Kidney (tissue), 14 donors: ENCODE results near the gene KMT2E. TPM values are rescaled to one million over a fixed set of nuclear protein-coding genes. Genes with fewer than 3 reads are reported as not detected.

Experiments used
- DNase-seq, 5 donors: peaks; one replicate each; pipeline ENCODE4 v3.0.0-alpha.2; 2013 to 2020
- FAIRE-seq: peaks from 2 replicates; lab custom pipeline; 2012; peaks lifted over from hg19 to GRCh38; lab: Jason Lieb, UNC
- H3K27ac ChIP-seq, 2 donors: one replicate each; pipeline ENCODE4 v1.7.0; 2013; ENCODE audit warnings: low read depth in 2 of 2, low read length in 2 of 2, inconsistent platforms in 1 of 2
- H3K27me3 ChIP-seq: one replicate; pipeline ENCODE4 v1.7.1; 2013; ENCODE audit warnings: low read length, inconsistent platforms; ENCODE audit not compliant: control insufficient read depth, insufficient read depth
- H3K36me3 ChIP-seq, 3 donors: one replicate each; pipeline versions ENCODE4 v1.7.0 to v1.7.1; 2013; ENCODE audit warnings: low read length in 3 of 3, control low read depth in 1 of 3, inconsistent platforms in 1 of 3; ENCODE audit not compliant: insufficient read depth in 3 of 3, control insufficient read depth in 2 of 3
- H3K4me1 ChIP-seq, 3 donors: one replicate each; pipeline versions ENCODE4 v1.7.0 to v1.7.1; 2013; ENCODE audit warnings: low read length in 3 of 3, inconsistent platforms in 1 of 3, low read depth in 1 of 3; ENCODE audit not compliant: control insufficient read depth in 2 of 3, insufficient read depth in 2 of 3
- H3K4me3 ChIP-seq, 3 donors: one replicate each; pipeline versions ENCODE4 v1.7.0 to v1.8.1; 2013; ENCODE audit warnings: low read length in 3 of 3, control low read depth in 1 of 3, inconsistent platforms in 1 of 3
- H3K9ac ChIP-seq, 3 donors: one replicate each; pipeline versions ENCODE4 v1.7.0 to v1.7.1; 2013; ENCODE audit warnings: low read length in 3 of 3, control low read depth in 1 of 3, inconsistent platforms in 1 of 3
- H3K9me3 ChIP-seq, 3 donors: one replicate each; pipeline versions ENCODE4 v1.7.0 to v1.7.1; 2013; ENCODE audit warnings: low read length in 3 of 3, control low read depth in 1 of 3, inconsistent platforms in 1 of 3; ENCODE audit not compliant: control insufficient read depth in 2 of 3, insufficient read depth in 1 of 3
- intact Hi-C: fragments of 100-400 bp; cut with DNase I; formaldehyde crosslinking; loops from one replicate; pipeline ENCODE4 v1.11.1; 2022
- polyA plus RNA-seq: library from polyadenylated mRNA; stranded (reverse); fragments of 350-450 nt; fragmentation: Illumina TruSeq; extraction: RNeasy Lipid Tissue Mini Kit (QIAGEN cat#74804); gene quantifications from one replicate; pipeline ENCODE4 v1.2.3, GENCODE V29; 2014; ENCODE audit warnings: low read depth, low replicate concordance; ENCODE audit not compliant: insufficient read depth
- total RNA-seq: library from RNA; stranded (reverse); fragmentation: NEBNext Ultra II Directional; extraction: Animal tissue kit (Norgen Biotek cat#: 25700); gene quantifications from one replicate; pipeline ENCODE4 v1.2.1, GENCODE V29; 2021
- TF ChIP-seq, protein P1 (sequence below): IDR thresholded peaks from 3 replicates; pipeline ENCODE4 v1.5.1; 2012; ENCODE audit warnings: mild to moderate bottlenecking, moderate library complexity, borderline replicate concordance; ENCODE audit not compliant: insufficient read depth; ENCODE audit errors: extremely low read depth
- donor health status: control.
- donor health status: control.
- donor health status: control.
- donor health status: control.
- donor health status: control.
- donor health status: DM: yes; HTN: yes; CAD: no.
- donor health status: Normal renal cell carcinoma (clear cell type).

Gene KMT2E
- total and polyA plus RNA-seq, 2 donors from 2014 or later = 7.2 to 106 TPM

GRCh38 chr7:105015390-105015965 lies 1.5 kb downstream of the KMT2E start:
- FAIRE-seq (no peak), DNase-seq (peak in 4 of 5 donors; percentile 53 to 84 (median 69))
- H3K9ac ChIP-seq = peak overlapping the region; percentile 87 to 100 (median 93)
- peak overlapping the region; percentile 100 for H3K27ac ChIP-seq
- no peaks in the 10 kb centered on the region for H3K27me3 ChIP-seq
- H3K36me3 ChIP-seq = peaks cover 0 to 3% (median 0%) of the 10 kb centered on the region in 3 donors
- H3K4me1 ChIP-seq = peaks cover 2 to 10% (median 6%) of the 10 kb centered on the region in 3 donors
- no peaks in the 10 kb centered on the region for H3K9me3 ChIP-seq
- peak overlapping the region; percentile 89 to 98 (median 93) for H3K4me3 ChIP-seq
- intact Hi-C loops = no loop called here
- TF ChIP-seq, protein P1, sequence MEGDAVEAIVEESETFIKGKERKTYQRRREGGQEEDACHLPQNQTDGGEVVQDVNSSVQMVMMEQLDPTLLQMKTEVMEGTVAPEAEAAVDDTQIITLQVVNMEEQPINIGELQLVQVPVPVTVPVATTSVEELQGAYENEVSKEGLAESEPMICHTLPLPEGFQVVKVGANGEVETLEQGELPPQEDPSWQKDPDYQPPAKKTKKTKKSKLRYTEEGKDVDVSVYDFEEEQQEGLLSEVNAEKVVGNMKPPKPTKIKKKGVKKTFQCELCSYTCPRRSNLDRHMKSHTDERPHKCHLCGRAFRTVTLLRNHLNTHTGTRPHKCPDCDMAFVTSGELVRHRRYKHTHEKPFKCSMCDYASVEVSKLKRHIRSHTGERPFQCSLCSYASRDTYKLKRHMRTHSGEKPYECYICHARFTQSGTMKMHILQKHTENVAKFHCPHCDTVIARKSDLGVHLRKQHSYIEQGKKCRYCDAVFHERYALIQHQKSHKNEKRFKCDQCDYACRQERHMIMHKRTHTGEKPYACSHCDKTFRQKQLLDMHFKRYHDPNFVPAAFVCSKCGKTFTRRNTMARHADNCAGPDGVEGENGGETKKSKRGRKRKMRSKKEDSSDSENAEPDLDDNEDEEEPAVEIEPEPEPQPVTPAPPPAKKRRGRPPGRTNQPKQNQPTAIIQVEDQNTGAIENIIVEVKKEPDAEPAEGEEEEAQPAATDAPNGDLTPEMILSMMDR = no peak

DNA sequence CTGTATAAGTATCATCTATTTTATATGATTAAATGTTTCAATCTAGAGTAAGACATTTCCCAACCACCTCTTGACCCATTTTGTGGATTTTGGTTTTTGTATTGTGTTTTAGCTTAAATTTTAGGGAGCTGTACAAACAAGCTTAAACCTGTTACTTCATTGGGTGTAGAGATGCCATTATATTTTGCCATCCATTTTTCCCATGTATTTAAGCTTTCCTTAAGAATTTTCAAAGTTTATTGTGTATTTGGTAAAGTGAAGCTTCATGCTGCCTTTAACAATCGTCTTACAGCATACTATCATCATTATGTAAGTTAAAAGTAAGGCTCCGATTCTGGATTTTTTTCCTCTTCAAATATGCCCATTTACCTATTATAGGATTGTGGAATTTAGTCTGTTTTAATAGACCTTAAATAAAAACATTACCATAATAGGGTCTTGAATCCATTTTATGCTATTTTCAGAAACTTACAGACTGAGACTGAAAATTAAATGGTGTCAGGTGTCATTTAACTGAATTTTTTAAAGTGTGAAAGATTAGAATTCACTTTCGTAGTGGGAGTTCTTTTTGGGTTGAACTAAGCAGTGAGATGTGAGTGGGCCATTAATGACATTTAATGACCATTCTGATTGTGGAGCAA lies 2.2 kb downstream of the KMT2E start:
- Histone ChIP-seq H3K27ac (peak overlapping the region; percentile 37 to 83), H3K9me3 (no peaks in the 10 kb centered on the region), H3K27me3 (no peaks in the 10 kb centered on the region), H3K36me3 (no peaks in the 10 kb centered on the region), H3K4me3 (peak overlapping the region; percentile 89 to 98 (median 93)), H3K4me1 (peaks cover 0 to 7% (median 5%) of the 10 kb centered on the region in 3 donors), H3K9ac (peak overlapping the region; percentile 54 to 93 (median 59))
- DNase-seq = peak in 2 of 5 donors; percentile 35 to 63
- TF ChIP-seq, protein P1 = no peak
- no peak for FAIRE-seq
- intact Hi-C loops = no loop called here

DNA sequence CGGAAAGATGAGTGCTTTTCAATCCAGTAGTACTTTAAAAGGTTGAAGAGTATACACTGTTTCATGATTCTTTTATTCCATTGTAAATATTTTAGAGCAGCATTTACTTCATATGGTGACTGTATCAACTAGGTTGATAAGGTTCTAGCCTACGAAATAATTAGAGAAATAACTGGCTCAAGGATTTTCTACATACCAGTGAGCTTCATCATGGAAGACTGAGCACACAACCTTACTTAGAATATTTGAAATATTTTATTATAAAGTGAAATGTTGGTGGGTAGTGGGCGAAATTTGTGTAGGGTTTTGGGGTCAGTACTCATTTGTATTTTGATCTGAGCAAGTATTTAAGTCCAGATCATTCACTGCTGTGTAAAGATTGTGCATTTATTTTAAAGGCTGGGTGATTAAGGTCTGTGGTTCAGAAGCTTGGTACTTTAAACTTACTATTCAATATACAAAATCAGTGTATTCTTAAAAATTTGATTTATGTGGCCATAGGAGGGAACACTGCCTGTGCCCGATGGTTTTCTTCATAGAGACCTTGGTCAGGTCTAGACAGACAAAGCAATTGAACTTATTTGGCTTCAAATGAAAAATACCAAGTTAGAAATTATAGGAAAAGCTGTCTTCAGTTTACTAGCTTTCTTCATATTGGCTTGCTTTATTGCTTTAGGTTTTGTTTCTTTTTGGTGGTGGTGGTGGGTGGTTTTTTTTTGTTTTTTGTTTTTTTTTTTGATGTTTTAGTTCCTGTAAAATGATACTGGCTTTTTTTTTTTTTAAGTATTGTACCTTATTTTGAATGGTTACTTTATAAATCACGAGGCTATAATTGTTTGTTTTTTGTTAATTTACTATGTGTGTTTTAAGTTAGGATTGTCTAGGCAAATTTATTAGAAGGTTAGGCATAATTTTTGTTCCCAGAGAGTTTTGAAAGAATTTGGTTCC lies 3.0 kb downstream of the KMT2E start:
- TF ChIP-seq, protein P1 = no peak
- no peaks in the 10 kb centered on the region for H3K27me3 ChIP-seq
- peak overlapping the region; percentile 89 to 98 (median 93) for H3K4me3 ChIP-seq
- FAIRE-seq = peak; percentile 6
- H3K27ac ChIP-seq = peak overlapping the region; percentile 37 to 83
- H3K36me3 ChIP-seq = no peaks in the 10 kb centered on the region
- intact Hi-C loops = no loop called here
- peak in 1 of 5 donors; percentile 27 for DNase-seq
- H3K9me3 ChIP-seq = no peaks in the 10 kb centered on the region
- peak overlapping the region; percentile 54 to 93 (median 59) for H3K9ac ChIP-seq
- peaks cover 3 to 7% (median 5%) of the 10 kb centered on the region in 3 donors for H3K4me1 ChIP-seq
